ES-I3 (cell line): ENCODE measurements around the gene RTN1.

ENCODE experiments used
- H3K36me3 ChIP-seq: 2 replicates; pipeline ENCODE4 v1.6.1; 2013; ENCODE audit warnings: mild to moderate bottlenecking, low read length, control low read depth, moderate library complexity; ENCODE audit not compliant: insufficient read depth
- H3K4me1 ChIP-seq: 2 replicates; pipeline ENCODE4 v1.6.1; 2013; ENCODE audit warnings: mild to moderate bottlenecking, control low read depth, low read length; ENCODE audit not compliant: insufficient read depth
- H3K9ac ChIP-seq: 2 replicates; pipeline ENCODE4 v1.6.1; 2013; ENCODE audit warnings: low read depth, mild to moderate bottlenecking, low read length, moderate library complexity
- H3K9me3 ChIP-seq: 2 replicates; pipeline ENCODE4 v1.6.1; 2013; ENCODE audit warnings: mild to moderate bottlenecking, low read length, moderate library complexity; ENCODE audit not compliant: control insufficient read depth, insufficient read depth

RTN1 gene

GRCh38 chr14:59580911-59581310 is 289.7 kb downstream of the RTN1 start:
- H3K9me3 ChIP-seq: no peaks in the 10 kb centered on the region

GRCh38 chr14:59576332-59577294 is 294.0 kb downstream of the RTN1 start, which contains the start of gene CCDC175:
Gene CCDC175, minus strand, starts transcription at chr14:59576812. Its CDS starts 37 bp downstream, at chr14:59576775.
- peak within 1 kb of the TSS; percentile 82 for H3K9ac ChIP-seq
- no peaks in the 10 kb centered on the region for H3K4me1 ChIP-seq
- H3K36me3 ChIP-seq: no peaks in the 10 kb centered on the region
- H3K9me3 ChIP-seq: no peaks in the 10 kb centered on the region

More at GRCh38 chr14:59580911-59581310, 289.7 kb downstream of the RTN1 start:
- Histone ChIP-seq H3K4me1 (no peaks in the 10 kb centered on the region; the same call in 1 of the 2 replicates), H3K9ac (no peak overlapping the region), H3K36me3 (no peaks in the 10 kb centered on the region)

GRCh38 chr14:59570122-59570521 is 300.5 kb downstream of the RTN1 start:
- H3K9ac ChIP-seq: no peak overlapping the region
- H3K9me3 ChIP-seq: no peaks in the 10 kb centered on the region
- H3K36me3 ChIP-seq: no peaks in the 10 kb centered on the region
- H3K4me1 ChIP-seq: no peaks in the 10 kb centered on the region

GRCh38 chr14:59566725-59567124 is 303.9 kb downstream of the RTN1 start:
- no peaks in the 10 kb centered on the region for H3K36me3 ChIP-seq
- H3K9me3 ChIP-seq: no peaks in the 10 kb centered on the region
- no peak overlapping the region for H3K9ac ChIP-seq
- peaks cover 4% of the 10 kb centered on the region; the same call in 1 of the 2 replicates for H3K4me1 ChIP-seq

GRCh38 chr14:59566296-59566695 is 304.3 kb downstream of the RTN1 start:
- H3K36me3 ChIP-seq: no peaks in the 10 kb centered on the region
- no peaks in the 10 kb centered on the region for H3K9me3 ChIP-seq
- H3K9ac ChIP-seq: no peak overlapping the region
- peaks cover 4% of the 10 kb centered on the region; the same call in 1 of the 2 replicates for H3K4me1 ChIP-seq

- Histone ChIP-seq H3K9ac (no peak overlapping the region), H3K36me3 (no peaks in the 10 kb centered on the region), H3K9me3 (no peaks in the 10 kb centered on the region), H3K4me1 (peaks cover 4% of the 10 kb centered on the region; the same call in 1 of the 2 replicates)
Observed at GRCh38 chr14:59565087-59565486, 305.5 kb downstream of the RTN1 start.

- H3K9ac ChIP-seq: no peak overlapping the region
- H3K36me3 ChIP-seq: no peaks in the 10 kb centered on the region
Observed at GRCh38 chr14:59564366-59564765, 306.2 kb downstream of the RTN1 start.

GRCh38 chr14:59547310-59547709 is 323.3 kb downstream of the RTN1 start:
- H3K4me1 ChIP-seq: no peaks in the 10 kb centered on the region
- H3K36me3 ChIP-seq: no peaks in the 10 kb centered on the region
- no peak overlapping the region for H3K9ac ChIP-seq
- no peaks in the 10 kb centered on the region; the same call in none of the 2 replicates for H3K9me3 ChIP-seq

More at GRCh38 chr14:59564366-59564765, 306.2 kb downstream of the RTN1 start:
- peaks cover 4% of the 10 kb centered on the region; the same call in 1 of the 2 replicates for H3K4me1 ChIP-seq
- no peaks in the 10 kb centered on the region for H3K9me3 ChIP-seq
